H1 (cell line): ENCODE results near the gene GPD1L. TPM values are rescaled to one million over a fixed set of nuclear protein-coding genes. Genes with fewer than 3 reads are reported as not detected.

ENCODE experiments used
- CTCF ChIA-PET: fragments of 300-600 bp; sonication (Branson Sonifier 250); formaldehyde crosslinking; loops from one replicate; lab custom pipeline; 2021; ENCODE audit not compliant: partially characterized antibody; lab: Charles Lee
- POLR2A ChIA-PET: fragments of 300-600 bp; sonication (Branson Sonifier 250); formaldehyde crosslinking; loops from one replicate; lab custom pipeline; 2021; ENCODE audit warnings: inconsistent platforms; ENCODE audit not compliant: partially characterized antibody; lab: Charles Lee
- DNase-seq, 2 experiments: peaks; one replicate each; pipeline versions ENCODE4 v3.0.0 to v3.0.0-alpha.2; 2010 to 2022; ENCODE audit warnings: low spot score in 2 of 2, low read depth in 1 of 2, mixed read lengths in 1 of 2
- FAIRE-seq: peaks from 2 replicates; lab custom pipeline; 2011; peaks lifted over from hg19 to GRCh38; lab: Jason Lieb, UNC
- H2AFZ ChIP-seq: 2 replicates; pipeline ENCODE4 v1.8.1; 2012; ENCODE audit warnings: low read length, inconsistent platforms
- H2AK5ac ChIP-seq: 2 replicates; pipeline ENCODE4 v1.6.1; 2013; ENCODE audit warnings: low read depth, low read length
- H2BK120ac ChIP-seq: replicated peaks from 2 replicates; pipeline ENCODE3; 2013; ENCODE audit warnings: low read depth, low read length, inconsistent platforms
- H2BK12ac ChIP-seq: 2 replicates; pipeline ENCODE4 v1.6.1; 2013; ENCODE audit warnings: low read depth, low read length
- H2BK15ac ChIP-seq: 2 replicates; pipeline ENCODE4 v1.6.1; 2013; ENCODE audit warnings: low read length
- H2BK20ac ChIP-seq: 2 replicates; pipeline ENCODE4 v1.6.1; 2013; ENCODE audit warnings: low read length
- H2BK5ac ChIP-seq: 2 replicates; pipeline ENCODE4 v1.6.1; 2013; ENCODE audit warnings: low read depth, low read length
- H3K14ac ChIP-seq: 2 replicates; pipeline ENCODE4 v1.6.1; 2013; ENCODE audit warnings: inconsistent platforms; ENCODE audit not compliant: insufficient read length
- H3K18ac ChIP-seq: 2 replicates; pipeline ENCODE4 v1.6.1; 2013; ENCODE audit warnings: low read length; ENCODE audit errors: extremely low read depth
- H3K23ac ChIP-seq: 2 replicates; pipeline ENCODE4 v1.6.1; 2013; ENCODE audit warnings: inconsistent platforms; ENCODE audit not compliant: insufficient read length
- H3K23me2 ChIP-seq: 2 replicates; pipeline ENCODE4 v1.6.1; 2013; ENCODE audit warnings: low read depth, low read length
- H3K27ac ChIP-seq: 2 replicates; pipeline ENCODE4 v1.6.1; 2011; ENCODE audit warnings: low read depth, low read length, inconsistent platforms
- H3K27me3 ChIP-seq, 4 experiments: replicated peaks in 1 of 4; 1 replicate in 1 of 4; 2 replicates in 3 of 4; pipeline versions ENCODE4 v1.6.1 to v1.8.1; 2011 to 2013; ENCODE audit warnings: low read length in 3 of 4, mild to moderate bottlenecking in 3 of 4, inconsistent platforms in 2 of 4, mixed read lengths in 2 of 4, moderate library complexity in 1 of 4; ENCODE audit not compliant: control insufficient read depth in 3 of 4, insufficient read depth in 3 of 4; ENCODE audit errors: extremely low read depth in 1 of 4
- H3K36me3 ChIP-seq, 4 experiments: 2 replicates each; pipeline versions ENCODE4 v1.6.1 to v1.8.1; 2011 to 2013; ENCODE audit warnings: mild to moderate bottlenecking in 4 of 4, low read length in 3 of 4, moderate library complexity in 2 of 4, control low read depth in 1 of 4, inconsistent platforms in 1 of 4; ENCODE audit not compliant: insufficient read depth in 4 of 4, control insufficient read depth in 2 of 4
- H3K4ac ChIP-seq: replicated peaks from 2 replicates; pipeline ENCODE3; 2013; ENCODE audit warnings: low read length, low read depth, mixed read lengths, inconsistent platforms; ENCODE audit not compliant: insufficient read length
- H3K4me1 ChIP-seq, 4 experiments: replicated peaks in 1 of 4; 1 replicate in 1 of 4; 2 replicates in 3 of 4; pipeline versions ENCODE4 v1.6.1 to v1.8.1; 2011 to 2013; ENCODE audit warnings: low read length in 3 of 4, inconsistent platforms in 2 of 4, mixed read lengths in 1 of 4; ENCODE audit not compliant: insufficient read depth in 4 of 4, control insufficient read depth in 3 of 4
- H3K4me2 ChIP-seq, 2 experiments: 2 replicates each; pipeline versions ENCODE4 v1.6.1 to v1.8.1; 2011 to 2013; ENCODE audit warnings: low read depth in 2 of 2, low read length in 2 of 2, control low read depth in 1 of 2, inconsistent platforms in 1 of 2, mild to moderate bottlenecking in 1 of 2; ENCODE audit not compliant: insufficient read depth in 1 of 2
- H3K4me3 ChIP-seq, 4 experiments: fragments of 200-600, 300-600 bp in 1 of 4; sonication (generic), shearing (Covaris generic), sonication (Bioruptor Twin) in 1 of 4; 2 replicates each; pipeline versions ENCODE4 v1.5.1 to v1.8.1; 2011 to 2016; ENCODE audit warnings: low read length in 4 of 4, low read depth in 3 of 4, control low read depth in 2 of 4, inconsistent platforms in 2 of 4, mild to moderate bottlenecking in 2 of 4, mixed read lengths in 1 of 4, moderate library complexity in 1 of 4; ENCODE audit not compliant: insufficient read depth in 2 of 4; ENCODE audit errors: extremely low read depth in 1 of 4
- H3K56ac ChIP-seq: replicated peaks from 2 replicates; pipeline ENCODE3; 2013; ENCODE audit warnings: low read depth, mild to moderate bottlenecking, mixed read lengths, low read length, inconsistent platforms; ENCODE audit not compliant: insufficient read length
- H3K79me1 ChIP-seq: 2 replicates; pipeline ENCODE4 v1.6.1; 2013; ENCODE audit warnings: low read depth, low read length, control low read depth
- H3K79me2 ChIP-seq, 2 experiments: 2 replicates each; pipeline versions ENCODE4 v1.6.1 to v1.8.1; 2012 to 2013; ENCODE audit warnings: low read length in 2 of 2, mild to moderate bottlenecking in 2 of 2, inconsistent platforms in 1 of 2; ENCODE audit not compliant: insufficient read depth in 2 of 2, control insufficient read depth in 1 of 2
- H3K9ac ChIP-seq, 4 experiments: replicated peaks in 1 of 4; 1 replicate in 1 of 4; 2 replicates in 3 of 4; pipeline versions ENCODE4 v1.6.1 to v1.8.1; 2011 to 2013; ENCODE audit warnings: low read depth in 3 of 4, low read length in 3 of 4, control low read depth in 2 of 4, mild to moderate bottlenecking in 2 of 4, moderate library complexity in 2 of 4, inconsistent platforms in 1 of 4; ENCODE audit errors: extremely low read depth in 1 of 4
- H3K9me3 ChIP-seq, 2 experiments: 2 replicates each; pipeline versions ENCODE4 v1.6.1 to v1.8.1; 2012 to 2013; ENCODE audit warnings: mild to moderate bottlenecking in 2 of 2, moderate library complexity in 2 of 2, control low read depth in 1 of 2, inconsistent platforms in 1 of 2, low read depth in 1 of 2, low read length in 1 of 2, mixed read lengths in 1 of 2; ENCODE audit not compliant: insufficient read depth in 2 of 2
- H4K20me1 ChIP-seq, 2 experiments: replicated peaks in 1 of 2; 2 replicates each; pipeline versions ENCODE3 to v1.8.1; 2011 to 2013; ENCODE audit warnings: inconsistent platforms in 2 of 2, low read length in 2 of 2, mild to moderate bottlenecking in 1 of 2; ENCODE audit not compliant: insufficient read depth in 2 of 2, control insufficient read depth in 1 of 2
- H4K5ac ChIP-seq: 2 replicates; pipeline ENCODE4 v1.6.1; 2013; ENCODE audit warnings: low read length, low read depth, mixed read lengths, inconsistent platforms; ENCODE audit not compliant: insufficient read length
- H4K8ac ChIP-seq: 2 replicates; pipeline ENCODE4 v1.8.0; 2013; ENCODE audit warnings: mild to moderate bottlenecking, moderate library complexity, low read length, inconsistent platforms; ENCODE audit not compliant: insufficient read depth; ENCODE audit errors: extremely low read depth
- H4K91ac ChIP-seq: replicated peaks from 2 replicates; pipeline ENCODE3; 2013; ENCODE audit warnings: low read length, mixed read lengths, inconsistent platforms; ENCODE audit not compliant: insufficient read length
- EP300 ChIP-seq, 2 experiments: IDR thresholded peaks; 1 replicate in 1 of 2; 2 replicates in 1 of 2; pipeline ENCODE4 v1.6.1; 2011 to 2012; ENCODE audit warnings: low read depth in 2 of 2, low read length in 2 of 2, mild to moderate bottlenecking in 2 of 2, borderline replicate concordance in 1 of 2, inconsistent platforms in 1 of 2, moderate library complexity in 1 of 2
- PHF8 ChIP-seq: fragments of 200-600 bp; sonication (generic); conservative IDR thresholded peaks from 2 replicates; pipeline ENCODE4 v1.7.1; 2012; ENCODE audit warnings: low read depth, mild to moderate bottlenecking, inconsistent platforms, low read length, moderate library complexity
- SIN3A ChIP-seq, 2 experiments: IDR thresholded peaks in 1 of 2; conservative IDR thresholded peaks in 1 of 2; 2 replicates each; pipeline ENCODE4 v1.6.1; 2011 to 2012; ENCODE audit warnings: low read length in 2 of 2, improper control_type of control experiment in 1 of 2, low read depth in 1 of 2, mild to moderate bottlenecking in 1 of 2
- SP1 ChIP-seq: IDR thresholded peaks from 2 replicates; pipeline ENCODE4 v1.6.1; 2011; ENCODE audit warnings: low read depth, low read length
- SP2 ChIP-seq: IDR thresholded peaks from 2 replicates; pipeline ENCODE4 v1.6.1; 2012; ENCODE audit warnings: mild to moderate bottlenecking, low read length, inconsistent platforms
- WGBS, 2 experiments: shearing (Covaris generic) in 1 of 2; methylation state at CpG; one replicate each; pipeline versions ENCODE4 v1.1.6 to v1.1.7; 2013 to 2015; ENCODE audit warnings: low lambda C conversion rate in 2 of 2, mixed read lengths in 2 of 2, inconsistent platforms in 1 of 2, low coverage in 1 of 2, missing lambda C conversion rate in 1 of 2; ENCODE audit not compliant: insufficient replicate concordance in 2 of 2, insufficient coverage in 1 of 2, insufficient read length in 1 of 2; ENCODE audit errors: extremely low coverage in 1 of 2, missing lambda C conversion rate in 1 of 2; 5-methylcytosine and 5-hydroxymethylcytosine counted together
- polyA plus RNA-seq, 7 experiments: library from polyadenylated mRNA; depleted of rRNA in 3 of 7; stranded (reverse) in 5 of 7; unstranded in 2 of 7; fragments of >200 nt in 5 of 7; fragments of 200-250 nt in 2 of 7; gene quantifications; 1 replicate in 5 of 7; 2 replicates in 1 of 7; 4 replicates in 1 of 7; pipeline versions ENCODE4 v1.2.1 to v1.2.3, GENCODE V29; 2011 to 2013; ENCODE audit warnings: missing spikeins in 2 of 7, mixed read lengths in 2 of 7
- total RNA-seq: library from RNA; stranded (reverse); fragmentation: NEBNext Ultra II Directional; extraction: Animal tissue kit (Norgen Biotek cat#: 25700); gene quantifications from 2 replicates; pipeline ENCODE4 v1.2.1, GENCODE V29; 2021

GPD1L gene
- total and polyA plus RNA-seq, 2 of the 8 experiments (the other 6 are each of a cell fraction or from before 2014, with no cell fraction given), result 2.4 to 8.4 TPM

GRCh38 chr3:32165442-32165841, 59.0 kb downstream of the GPD1L start:
- CTCF ChIA-PET, result interaction anchor here (2.0 kb wide), 1 partner anchor 12 kb away, joined by 4 read pairs; no protein-coding TSS in a partner anchor
- no peak for TF ChIP-seq SP2
- TF ChIP-seq SP1, result no peak
- no peak for TF ChIP-seq EP300 (IDR thresholded peaks at IDR 0.05; ENCODE audit: borderline replicate concordance in 1 of 2, low read depth in 2 of 2, low read length in 2 of 2)
- TF ChIP-seq SIN3A (conservative IDR thresholded peaks at IDR 0.05 in 1 of 2, IDR thresholded peaks at IDR 0.05 in 1 of 2; ENCODE audit: low read depth in 1 of 2, low read length in 2 of 2), result no peak
- TF ChIP-seq PHF8, result no peak

More at GRCh38 chr3:32165442-32165841, 59.0 kb downstream of the GPD1L start:
- no peaks in the 10 kb centered on the region for H3K79me1 ChIP-seq
- H3K23me2 ChIP-seq, result no peaks in the 10 kb centered on the region; the same call in 1 of the 2 replicates
- H2BK5ac ChIP-seq, result no peak overlapping the region
- no peak overlapping the region for H3K18ac ChIP-seq
- no peak overlapping the region for H4K8ac ChIP-seq
- no peak overlapping the region for H3K4ac ChIP-seq
- H3K79me2 ChIP-seq, result no peaks in the 10 kb centered on the region
- no peak overlapping the region for H2BK20ac ChIP-seq
- no peak overlapping the region for H2BK12ac ChIP-seq
- H4K5ac ChIP-seq, result no peak overlapping the region
- H2AFZ ChIP-seq, result no peak overlapping the region
- H3K9me3 ChIP-seq, result peaks cover 5 to 11% of the 10 kb centered on the region in 2 experiments; a peak in 2 of 4 replicates
- H3K27ac ChIP-seq, result no peak overlapping the region
- POLR2A ChIA-PET, result no interaction called here
- no peak for FAIRE-seq
- no peak overlapping the region for H3K23ac ChIP-seq
- H2AK5ac ChIP-seq, result no peak overlapping the region
- H3K4me2 ChIP-seq, result no peak overlapping the region
- H3K36me3 ChIP-seq, result peaks cover 0 to 10% (median 2%) of the 10 kb centered on the region in 4 experiments; a peak in 1 of 8 replicates
- no peak overlapping the region for H4K91ac ChIP-seq
- no peak for DNase-seq
- H4K20me1 ChIP-seq, result no peaks in the 10 kb centered on the region
- H3K4me3 ChIP-seq, result no peak overlapping the region
- H3K4me1 ChIP-seq, result no peaks in the 10 kb centered on the region
- H2BK120ac ChIP-seq, result no peak overlapping the region
- no peaks in the 10 kb centered on the region for H3K27me3 ChIP-seq
- H3K14ac ChIP-seq, result no peak overlapping the region
- no peak overlapping the region for H3K9ac ChIP-seq
- 89% methylated on average over 1 of the region's 1 CpG; no CpG with 5 or more reads in 1 of the 2 experiments for WGBS, 2 experiments
- no peak overlapping the region for H3K56ac ChIP-seq
- H2BK15ac ChIP-seq, result no peak overlapping the region
